Chondrocyte (in vitro differentiated cells): ENCODE results near the gene OTULINL. TPM values are rescaled to one million over a fixed set of nuclear protein-coding genes. Genes with fewer than 3 reads are reported as not detected.

Experiments used
- DNase-seq: peaks from one replicate; pipeline ENCODE4 v3.0.0; 2021; ENCODE audit warnings: mixed read lengths, low spot score
- H3K27ac Mint-ChIP-seq: one replicate; pipeline ENCODE4 v1.8.0; 2021; ENCODE audit warnings: mild to moderate bottlenecking, moderate library complexity, mixed read lengths; ENCODE audit not compliant: unreplicated experiment
- H3K27me3 Mint-ChIP-seq: 2 replicates; pipeline ENCODE4 v1.8.0; 2021; ENCODE audit warnings: low read depth, mixed read lengths
- H3K36me3 Mint-ChIP-seq: 2 replicates; pipeline ENCODE4 v1.8.0; 2021; ENCODE audit warnings: low read depth, mixed read lengths
- H3K4me1 Mint-ChIP-seq: 2 replicates; pipeline ENCODE4 v1.8.0; 2021; ENCODE audit warnings: low read depth, mild to moderate bottlenecking, mixed read lengths
- H3K4me3 Mint-ChIP-seq: one replicate; pipeline ENCODE4 v1.8.0; 2021; ENCODE audit warnings: mild to moderate bottlenecking, moderate library complexity, mixed read lengths; ENCODE audit not compliant: unreplicated experiment
- H3K9me3 Mint-ChIP-seq: 2 replicates; pipeline ENCODE4 v1.8.0; 2021; ENCODE audit warnings: low read depth, mixed read lengths
- CTCF ChIP-seq: fragments of 200-600 bp; sonication (generic); IDR thresholded peaks from 2 replicates; pipeline ENCODE4 v1.5.0; 2021; ENCODE audit warnings: antibody characterized with exemption, mild to moderate bottlenecking, moderate library complexity
- total RNA-seq: library from RNA; stranded (reverse); gene quantifications from 3 replicates; pipeline ENCODE4 v1.2.1, GENCODE V29; 2021

Gene OTULINL
- total RNA-seq, 1 donor from 2014 or later: 5.6 TPM

GRCh38 chr5:14594378-14595074 is 12.9 kb downstream of the OTULINL start:
- no peaks in the 10 kb centered on the region for H3K36me3 Mint-ChIP-seq

GRCh38 chr5:14595189-14595588 is 13.6 kb downstream of the OTULINL start:
- Mint-ChIP-seq H3K27ac (no peak overlapping the region), H3K36me3 (no peaks in the 10 kb centered on the region), H3K4me1 (no peaks in the 10 kb centered on the region), H3K4me3 (no peak overlapping the region), H3K27me3 (no peaks in the 10 kb centered on the region), H3K9me3 (no peaks in the 10 kb centered on the region)
- TF ChIP-seq CTCF: no peak
- no peak for DNase-seq

More at GRCh38 chr5:14594378-14595074, 12.9 kb downstream of the OTULINL start:
- H3K4me3 Mint-ChIP-seq: no peak overlapping the region
- no peaks in the 10 kb centered on the region for H3K27me3 Mint-ChIP-seq
- TF ChIP-seq CTCF: no peak
- no peaks in the 10 kb centered on the region for H3K9me3 Mint-ChIP-seq
- no peaks in the 10 kb centered on the region for H3K4me1 Mint-ChIP-seq
- DNase-seq: no peak
- H3K27ac Mint-ChIP-seq: no peak overlapping the region

DNA sequence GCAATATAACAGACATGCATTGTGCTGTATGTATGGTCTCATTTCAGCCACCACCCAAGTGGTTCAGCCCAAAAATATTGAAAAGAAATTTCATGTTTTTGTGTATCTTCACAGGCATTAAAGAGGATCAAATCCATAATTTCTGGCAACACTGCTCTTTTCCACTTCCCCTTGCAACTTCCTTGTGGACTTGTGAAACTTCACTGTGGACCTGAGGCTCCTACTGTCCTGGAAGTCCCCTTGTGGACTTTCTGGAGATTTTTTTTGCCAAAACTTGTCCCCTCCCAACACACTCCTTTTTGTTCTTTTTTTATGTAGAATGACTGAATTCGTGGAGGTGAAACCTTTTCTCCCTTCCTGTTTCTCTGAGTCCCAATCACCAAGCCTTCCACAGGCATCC is 14.3 kb downstream of the OTULINL start:
- no peaks in the 10 kb centered on the region for H3K9me3 Mint-ChIP-seq
- DNase-seq: no peak
- no peaks in the 10 kb centered on the region for H3K27me3 Mint-ChIP-seq
- H3K27ac Mint-ChIP-seq: no peak overlapping the region
- no peaks in the 10 kb centered on the region for H3K36me3 Mint-ChIP-seq
- no peak for TF ChIP-seq CTCF
- no peak overlapping the region for H3K4me3 Mint-ChIP-seq
- no peaks in the 10 kb centered on the region for H3K4me1 Mint-ChIP-seq

DNA sequence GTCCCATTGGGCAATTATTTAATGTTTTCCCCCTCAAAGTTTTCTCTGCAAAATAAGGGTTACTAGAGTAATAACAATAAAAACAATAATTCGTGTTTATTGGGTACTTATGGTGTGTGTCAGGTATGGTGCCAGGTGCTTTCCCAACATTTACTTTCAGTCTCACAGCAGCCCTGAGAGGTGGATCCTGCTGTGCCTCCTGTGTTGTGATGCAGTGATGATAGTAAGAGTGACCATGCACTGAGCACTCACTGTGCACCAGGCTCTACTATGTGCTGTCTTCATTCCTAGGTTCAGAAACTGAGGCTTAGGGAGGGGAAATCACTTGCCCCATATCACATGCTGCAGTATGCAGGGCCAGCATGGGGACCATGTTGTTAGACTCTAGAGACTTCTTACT is 15.5 kb downstream of the OTULINL start:
- H3K27me3 Mint-ChIP-seq: no peaks in the 10 kb centered on the region
- H3K4me3 Mint-ChIP-seq: no peak overlapping the region
- H3K36me3 Mint-ChIP-seq: peaks cover under 1% of the 10 kb centered on the region
- TF ChIP-seq CTCF: no peak
- no peak for DNase-seq
- H3K4me1 Mint-ChIP-seq: no peaks in the 10 kb centered on the region
- H3K9me3 Mint-ChIP-seq: no peaks in the 10 kb centered on the region
- H3K27ac Mint-ChIP-seq: no peak overlapping the region

- no peak for TF ChIP-seq CTCF
- H3K36me3 Mint-ChIP-seq: peaks cover 2% of the 10 kb centered on the region
- DNase-seq: no peak
- H3K27me3 Mint-ChIP-seq: no peaks in the 10 kb centered on the region
- no peak overlapping the region for H3K4me3 Mint-ChIP-seq
- H3K9me3 Mint-ChIP-seq: no peaks in the 10 kb centered on the region
- no peak overlapping the region for H3K27ac Mint-ChIP-seq
- H3K4me1 Mint-ChIP-seq: no peaks in the 10 kb centered on the region
These were observed 16.6 kb downstream of the OTULINL start for GRCh38 chr5:14598225-14598624.
